Left lung (tissue), 10 donors: Measurements from ENCODE around the gene CREB3L4. TPM values are rescaled to one million over a fixed set of nuclear protein-coding genes. Genes with fewer than 3 reads are reported as not detected.

Source experiments
- ATAC-seq: fragments of 200-7000 bp; cut with Tn5 transposase; one replicate; pipeline ENCODE4 v1.9.1; 2020; ENCODE audit warnings: moderate library complexity
- DNase-seq, 4 donors: peaks; one replicate each; pipeline ENCODE4 v3.0.0-alpha.2; 2013 to 2020
- H3K27ac ChIP-seq, 2 donors: fragments of 200-600 bp; sonication (generic) in 1 of 2; one replicate each; pipeline versions ENCODE4 v1.5.0 to v1.8.0; 2020 to 2021
- H3K27me3 ChIP-seq, 2 donors: fragments of 200-600 bp; sonication (generic) in 1 of 2; one replicate each; pipeline versions ENCODE4 v1.5.0 to v1.8.0; 2020 to 2021
- H3K36me3 ChIP-seq, 2 donors: fragments of 200-600 bp; sonication (generic) in 1 of 2; one replicate each; pipeline versions ENCODE4 v1.5.0 to v1.8.0; 2020 to 2021
- H3K4me1 ChIP-seq, 2 donors: fragments of 200-600 bp; one replicate each; pipeline ENCODE4 v1.8.0; 2021
- H3K4me3 ChIP-seq, 2 donors: fragments of 200-600 bp; sonication (generic) in 1 of 2; one replicate each; pipeline versions ENCODE4 v1.5.0 to v1.8.0; 2020 to 2021; ENCODE audit warnings: mild to moderate bottlenecking in 1 of 2
- H3K9me3 ChIP-seq, 2 donors: fragments of 200-600 bp; sonication (generic) in 1 of 2; one replicate each; pipeline versions ENCODE4 v1.5.0 to v1.8.0; 2020 to 2021
- CTCF ChIP-seq, 2 donors: fragments of 200-600 bp; sonication (generic) in 1 of 2; IDR thresholded peaks; one replicate each; pipeline versions ENCODE4 v1.5.0 to v1.8.0; 2021; ENCODE audit warnings: antibody characterized with exemption in 2 of 2
- intact Hi-C, 2 donors: fragments of 100-400 bp; cut with DNase I; formaldehyde crosslinking; loops; one replicate each; pipeline versions ENCODE4 v1.11.2 to v1.14.2; 2022
- microRNA-seq, 2 donors: library from miRNA; unstranded; fragments of <30 nt; microRNA quantifications; one replicate each; pipeline ENCODE4, GENCODE V29; 2019
- polyA plus RNA-seq, 6 donors: library from polyadenylated mRNA; unstranded; fragments of 120-200 nt; gene quantifications; one replicate each; pipeline ENCODE4 v1.2.1, GENCODE V29; 2013; ENCODE audit not compliant: insufficient read length in 6 of 6
- total RNA-seq, 2 donors: library from RNA; stranded (reverse); fragmentation: NEBNext Ultra II Directional; extraction: Animal tissue kit (Norgen Biotek cat#: 25700); gene quantifications; one replicate each; pipeline ENCODE4 v1.2.1, GENCODE V29; 2021
- donor health status: DM: no; HTN: yes; CAD: no.
- donor health status: DM: no; HTN: no; CAD: no.

CREB3L4 gene
- total and polyA plus RNA-seq, 8 donors = 9.3 to 44.3 (median 35.2) TPM

- H3K4me1 ChIP-seq = no peaks in the 10 kb centered on the region
- intact Hi-C loops = no loop called here
- ATAC-seq = no peak
- H3K36me3 ChIP-seq = no peaks in the 10 kb centered on the region
- no peak for DNase-seq
- no peaks in the 10 kb centered on the region for H3K27me3 ChIP-seq
- no peaks in the 10 kb centered on the region for H3K9me3 ChIP-seq
- H3K27ac ChIP-seq = no peak overlapping the region
- no peak overlapping the region for H3K4me3 ChIP-seq
- no peak for TF ChIP-seq CTCF (IDR thresholded peaks at IDR 0.05)
Measured at GRCh38 chr1:154019940-154020339, 52.2 kb downstream of the CREB3L4 start.

Small RNA genes within 50 kb of the gene (microRNA-seq; reads per million reads assigned to microRNA genes)
- 0.41 to 0.84 reads per million in 2 donors for gene MIR6737

Other genes starting within 250 kb of the CREB3L4 start
- 10 to 100 TPM; 50.5 to 57.5 TPM for gene INTS3, start 239.9 kb upstream of the CREB3L4 start, total RNA-seq
- gene INTS3, start 239.9 kb upstream of the CREB3L4 start, polyA plus RNA-seq = 100 to 1,000 TPM in 5 of 6 donors, 10 to 100 TPM in 1; 90.4 to 131 (median 118) TPM
- 10 to 100 TPM; 56.5 to 68.6 TPM for gene SLC27A3, start 192.5 kb upstream of the CREB3L4 start, total RNA-seq
- gene SLC27A3, start 192.5 kb upstream of the CREB3L4 start, polyA plus RNA-seq = 10 to 100 TPM; 32.4 to 50.3 (median 40.5) TPM
- 10 to 100 TPM; 36.8 to 41.5 TPM for gene GATAD2B, start 44.9 kb upstream of the CREB3L4 start, total RNA-seq
- gene GATAD2B, start 44.9 kb upstream of the CREB3L4 start, polyA plus RNA-seq = 10 to 100 TPM; 31.5 to 37.4 (median 32.3) TPM
- 100 to 1,000 TPM in 1 of 2 donors, 10 to 100 TPM in 1; 49.5 to 106 TPM for gene DENND4B, start 21.2 kb upstream of the CREB3L4 start, total RNA-seq
- gene DENND4B, start 21.2 kb upstream of the CREB3L4 start, polyA plus RNA-seq = 10 to 100 TPM; 41.3 to 63.3 (median 47.4) TPM
- 10 to 100 TPM; 39.7 to 54.3 TPM for gene CRTC2, start 9.3 kb upstream of the CREB3L4 start, total RNA-seq
- gene CRTC2, start 9.3 kb upstream of the CREB3L4 start, polyA plus RNA-seq = 10 to 100 TPM; 44.5 to 53.7 (median 47.1) TPM
- 100 to 1,000 TPM; 111 to 185 TPM for gene SLC39A1, start 4.4 kb upstream of the CREB3L4 start, total RNA-seq
- gene SLC39A1, start 4.4 kb upstream of the CREB3L4 start, polyA plus RNA-seq = 10 to 100 TPM; 59.1 to 65.6 (median 63.3) TPM
- gene JTB, start 9.8 kb downstream of the CREB3L4 start, total RNA-seq = 100 to 1,000 TPM; 142 to 148 TPM
- 10 to 100 TPM; 79.5 to 91.7 (median 83.2) TPM for gene JTB, start 9.8 kb downstream of the CREB3L4 start, polyA plus RNA-seq
- gene RAB13, start 18.4 kb downstream of the CREB3L4 start, total RNA-seq = 100 to 1,000 TPM; 122 to 124 TPM
- gene RAB13, start 18.4 kb downstream of the CREB3L4 start, polyA plus RNA-seq = 100 to 1,000 TPM; 151 to 171 (median 161) TPM
- gene RPS27, start 22.9 kb downstream of the CREB3L4 start, total RNA-seq = 1,000 to 10,000 TPM; 1,116 to 1,380 TPM
- gene RPS27, start 22.9 kb downstream of the CREB3L4 start, polyA plus RNA-seq = 1,000 to 10,000 TPM; 3,226 to 4,397 (median 3,891) TPM
- under 1 TPM; 0.16 to 0.26 TPM for gene NUP210L, start 187.2 kb downstream of the CREB3L4 start, total RNA-seq
- gene NUP210L, start 187.2 kb downstream of the CREB3L4 start, polyA plus RNA-seq = under 1 TPM; 0.09 to 0.27 (median 0.16) TPM
- 100 to 1,000 TPM; 318 to 406 TPM for gene TPM3, start 224.2 kb downstream of the CREB3L4 start, total RNA-seq
- gene TPM3, start 224.2 kb downstream of the CREB3L4 start, polyA plus RNA-seq = 100 to 1,000 TPM; 220 to 283 (median 238) TPM
- not detected for gene CFAP141, start 238.4 kb downstream of the CREB3L4 start, total RNA-seq
- 1 to 10 TPM in 5 of 6 donors, under 1 TPM in 1; 0.52 to 4.4 (median 2.2) TPM for gene CFAP141, start 238.4 kb downstream of the CREB3L4 start, polyA plus RNA-seq